SU-DHL-6 (cell line): Measurements from ENCODE around the gene C6orf132.

Source experiments
- CTCF ChIP-seq: fragments of 200-600 bp; sonication (generic); IDR thresholded peaks from one replicate; pipeline ENCODE4 v1.5.1; 2017; ENCODE audit warnings: antibody characterized with exemption, mild to moderate bottlenecking, low read length, moderate library complexity; ENCODE audit not compliant: insufficient read depth, poor library complexity, severe bottlenecking
- EZH2phosphoT487 ChIP-seq: fragments of 200-600 bp; sonication (generic), shearing (Covaris generic); conservative IDR thresholded peaks from 2 replicates; pipeline ENCODE4 v1.6.1; 2018; ENCODE audit warnings: mild to moderate bottlenecking, antibody characterized with exemption, low read length, moderate library complexity, mixed read lengths

- TF ChIP-seq CTCF (no peak), EZH2phosphoT487 (no peak)
These were observed 1.4 kb downstream of the C6orf132 start for GRCh38 chr6:42140756-42141602.
